Testis (tissue), 3 donors: ENCODE data around the gene GPR35. TPM values are rescaled to one million over a fixed set of nuclear protein-coding genes. Genes with fewer than 3 reads are reported as not detected.

Experiments
- DNase-seq: peaks from one replicate; pipeline ENCODE4 v3.0.0-alpha.2; 2019
- H3K27ac ChIP-seq, 2 donors: fragments of 200-600 bp; sonication (generic); one replicate each; pipeline ENCODE4 v1.5.1; 2019
- H3K27me3 ChIP-seq: fragments of 200-600 bp; sonication (generic); one replicate; pipeline ENCODE4 v1.5.1; 2019
- H3K36me3 ChIP-seq: fragments of 200-600 bp; sonication (generic); one replicate; pipeline ENCODE4 v1.5.1; 2017; ENCODE audit warnings: low read depth; ENCODE audit errors: missing control alignments
- H3K4me1 ChIP-seq: fragments of 200-600 bp; sonication (generic); one replicate; pipeline ENCODE4 v1.5.1; 2019
- H3K4me3 ChIP-seq, 2 donors: fragments of 200-600 bp; sonication (generic); one replicate each; pipeline ENCODE4 v1.5.1; 2017 to 2019
- H3K9me3 ChIP-seq: fragments of 200-600 bp; sonication (generic); one replicate; pipeline ENCODE4 v1.5.1; 2017
- POLR2A ChIP-seq: fragments of 450-650 bp; IDR thresholded peaks from one replicate; pipeline ENCODE4 v1.6.1; 2017; ENCODE audit warnings: antibody characterized with exemption, mild to moderate bottlenecking, moderate library complexity
- WGBS, 2 donors: methylation state at CpG; one replicate each; pipeline ENCODE4 v1.1.5; 2018; 5-methylcytosine and 5-hydroxymethylcytosine counted together
- intact Hi-C: fragments of 100-400 bp; cut with DNase I; formaldehyde crosslinking; loops from one replicate; pipeline ENCODE4 v1.15.1; 2023; ENCODE audit warnings: low total_unique reads
- polyA plus RNA-seq: library from polyadenylated mRNA; stranded (reverse); fragments of 350-450 nt; fragmentation: Illumina TruSeq; extraction: RNeasy Lipid Tissue Mini Kit (QIAGEN cat#74804); gene quantifications from one replicate; pipeline ENCODE4 v1.2.3, GENCODE V29; 2014; ENCODE audit warnings: low read depth, low replicate concordance; ENCODE audit not compliant: insufficient read depth
- total RNA-seq, 2 donors: library from RNA; depleted of rRNA; stranded (reverse); fragments of >200 nt; gene quantifications; one replicate each; pipeline ENCODE4 v1.2.3, GENCODE V29; 2016
- TF ChIP-seq, protein P1 (sequence below), 3 experiments: fragments of 450-650 bp in 2 of 3; fragments of 200-600 bp in 1 of 3; sonication (generic) in 1 of 3; IDR thresholded peaks; one replicate each; pipeline ENCODE4 v1.5.1; 2016 to 2019; ENCODE audit warnings: antibody characterized with exemption in 3 of 3, mild to moderate bottlenecking in 2 of 3, moderate library complexity in 1 of 3

GPR35 gene
- total and polyA plus RNA-seq, 3 donors from 2014 or later, result 3.1 to 11.5 (median 9.5) TPM

DNA sequence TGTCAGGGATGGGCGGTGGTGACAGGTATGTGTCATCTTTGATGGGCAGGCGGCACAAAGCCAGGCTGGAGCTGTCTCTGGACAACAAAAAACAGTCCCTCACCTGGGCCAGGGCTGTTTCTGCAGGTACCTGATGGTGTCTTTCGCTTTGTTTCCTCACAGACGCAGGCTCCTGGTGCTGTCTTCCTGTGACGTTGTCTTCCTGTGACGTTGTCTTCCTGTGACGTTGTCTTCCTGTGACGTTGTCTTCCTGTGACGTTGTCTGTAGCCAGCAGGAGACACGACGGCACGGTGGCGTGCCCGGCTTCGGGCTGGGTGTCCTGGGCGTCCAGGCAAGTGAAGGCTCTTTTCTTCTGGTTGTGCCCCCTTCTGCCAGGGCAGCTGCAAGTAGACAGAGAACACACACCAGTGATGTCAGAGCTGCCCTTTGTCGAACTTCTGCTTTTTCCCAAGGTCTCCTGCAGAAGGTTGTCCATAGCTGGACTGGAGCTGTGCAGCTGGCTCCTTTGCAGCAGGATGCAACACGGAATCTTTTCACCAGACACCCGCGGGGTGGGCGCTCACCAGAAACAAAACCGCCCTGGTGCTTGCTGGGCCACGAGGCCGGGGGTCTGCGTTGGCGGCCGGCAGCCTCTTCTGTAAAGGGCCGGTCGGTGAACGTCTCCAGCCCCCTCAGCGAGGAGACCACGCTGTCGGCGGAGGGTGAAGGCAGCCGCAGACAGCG, 21.1 kb downstream of the GPR35 start:
- Histone ChIP-seq H3K36me3 (no peaks in the 10 kb centered on the region), H3K27ac (no peak overlapping the region), H3K4me3 (no peak overlapping the region), H3K9me3 (no peaks in the 10 kb centered on the region), H3K27me3 (no peaks in the 10 kb centered on the region), H3K4me1 (no peaks in the 10 kb centered on the region)
- intact Hi-C loops, result no loop called here
- WGBS, 2 donors, result 87 to 91% methylated on average over 27 to 36 of the region's 36 CpGs
- TF ChIP-seq, protein P1, sequence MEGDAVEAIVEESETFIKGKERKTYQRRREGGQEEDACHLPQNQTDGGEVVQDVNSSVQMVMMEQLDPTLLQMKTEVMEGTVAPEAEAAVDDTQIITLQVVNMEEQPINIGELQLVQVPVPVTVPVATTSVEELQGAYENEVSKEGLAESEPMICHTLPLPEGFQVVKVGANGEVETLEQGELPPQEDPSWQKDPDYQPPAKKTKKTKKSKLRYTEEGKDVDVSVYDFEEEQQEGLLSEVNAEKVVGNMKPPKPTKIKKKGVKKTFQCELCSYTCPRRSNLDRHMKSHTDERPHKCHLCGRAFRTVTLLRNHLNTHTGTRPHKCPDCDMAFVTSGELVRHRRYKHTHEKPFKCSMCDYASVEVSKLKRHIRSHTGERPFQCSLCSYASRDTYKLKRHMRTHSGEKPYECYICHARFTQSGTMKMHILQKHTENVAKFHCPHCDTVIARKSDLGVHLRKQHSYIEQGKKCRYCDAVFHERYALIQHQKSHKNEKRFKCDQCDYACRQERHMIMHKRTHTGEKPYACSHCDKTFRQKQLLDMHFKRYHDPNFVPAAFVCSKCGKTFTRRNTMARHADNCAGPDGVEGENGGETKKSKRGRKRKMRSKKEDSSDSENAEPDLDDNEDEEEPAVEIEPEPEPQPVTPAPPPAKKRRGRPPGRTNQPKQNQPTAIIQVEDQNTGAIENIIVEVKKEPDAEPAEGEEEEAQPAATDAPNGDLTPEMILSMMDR (IDR thresholded peaks at IDR 0.05), result no peak
- no peak for TF ChIP-seq POLR2A
- DNase-seq, result no peak

DNA sequence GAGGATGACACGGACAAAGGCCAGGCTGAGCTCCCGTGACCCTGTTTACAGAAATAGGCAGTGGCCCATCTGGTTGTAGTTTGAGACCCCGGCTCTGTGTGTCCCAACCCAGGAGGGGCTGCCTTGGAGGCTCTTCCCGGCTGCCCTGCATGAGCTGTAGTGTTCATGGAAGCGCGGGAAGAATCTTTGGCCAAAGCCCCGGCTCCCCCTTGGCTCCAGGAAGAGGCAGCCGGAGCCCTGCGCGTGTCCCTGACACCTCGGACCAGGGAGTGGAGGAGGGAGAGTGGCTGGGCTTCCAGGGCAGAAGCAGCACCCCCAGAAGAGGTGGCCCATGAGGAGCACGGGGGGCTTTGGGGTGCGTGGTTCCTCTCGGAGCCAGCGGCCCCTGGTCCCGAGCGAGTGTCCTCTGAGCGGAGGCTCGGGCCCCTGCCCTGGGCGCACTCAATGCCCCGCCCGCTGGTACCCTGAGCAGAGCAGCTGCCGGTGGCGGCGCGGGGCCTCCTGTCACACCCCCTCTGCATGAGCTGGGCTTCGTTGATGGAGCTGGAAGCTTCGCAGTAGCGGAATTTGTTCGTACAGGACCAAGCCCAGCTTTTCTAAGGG, 21.7 kb downstream of the GPR35 start:
- H3K4me3 ChIP-seq, result no peak overlapping the region
- H3K4me1 ChIP-seq, result no peaks in the 10 kb centered on the region
- TF ChIP-seq POLR2A, result no peak
- TF ChIP-seq, protein P1 (IDR thresholded peaks at IDR 0.05), result no peak
- intact Hi-C loops, result no loop called here
- H3K9me3 ChIP-seq, result no peaks in the 10 kb centered on the region
- no peaks in the 10 kb centered on the region for H3K27me3 ChIP-seq
- H3K36me3 ChIP-seq, result no peaks in the 10 kb centered on the region
- no peak overlapping the region for H3K27ac ChIP-seq
- 68 to 91% methylated on average over 13 to 30 of the region's 30 CpGs for WGBS, 2 donors
- no peak for DNase-seq

DNA sequence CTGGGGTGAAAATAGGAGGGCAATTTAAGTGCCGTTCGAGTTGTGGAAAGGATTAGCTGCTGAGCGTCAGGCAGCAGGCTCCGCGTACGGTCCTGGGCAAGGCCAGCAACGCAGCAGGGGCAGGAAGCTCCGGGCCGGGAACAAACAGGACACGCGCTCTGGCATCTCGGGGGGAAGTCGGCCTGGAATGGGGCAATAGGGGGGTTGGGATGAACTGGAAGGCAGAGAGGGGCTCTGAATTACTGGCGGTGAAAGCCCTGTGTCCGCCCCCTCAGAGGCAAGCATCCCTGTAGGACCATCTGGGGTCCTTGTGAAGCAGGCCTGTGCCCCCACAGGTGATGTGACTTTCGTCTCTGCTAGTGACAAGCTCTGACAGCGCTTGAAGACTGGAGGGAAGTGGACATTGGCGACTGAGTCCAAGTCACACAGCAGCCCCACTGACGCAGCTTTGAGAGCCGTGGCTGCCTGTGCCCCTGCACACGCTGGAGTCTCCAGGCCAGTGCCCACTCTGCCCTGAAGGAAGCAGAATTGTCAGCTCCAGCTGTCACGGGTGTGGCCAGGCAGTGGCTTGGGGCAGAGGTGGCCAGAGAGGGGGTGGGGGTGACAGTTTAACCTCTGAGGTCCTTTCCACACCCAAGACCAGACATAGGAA, 22.3 kb downstream of the GPR35 start:
- H3K36me3 ChIP-seq, result no peaks in the 10 kb centered on the region
- H3K4me3 ChIP-seq, result no peak overlapping the region
- TF ChIP-seq, protein P1 (IDR thresholded peaks at IDR 0.05), result no peak
- TF ChIP-seq POLR2A, result no peak
- no peaks in the 10 kb centered on the region for H3K9me3 ChIP-seq
- H3K27ac ChIP-seq, result no peak overlapping the region
- WGBS, 2 donors, result 75 to 89% methylated on average over 16 to 22 of the region's 22 CpGs
- H3K27me3 ChIP-seq, result no peaks in the 10 kb centered on the region
- H3K4me1 ChIP-seq, result no peaks in the 10 kb centered on the region
- DNase-seq, result no peak
- intact Hi-C loops, result no loop called here

DNA sequence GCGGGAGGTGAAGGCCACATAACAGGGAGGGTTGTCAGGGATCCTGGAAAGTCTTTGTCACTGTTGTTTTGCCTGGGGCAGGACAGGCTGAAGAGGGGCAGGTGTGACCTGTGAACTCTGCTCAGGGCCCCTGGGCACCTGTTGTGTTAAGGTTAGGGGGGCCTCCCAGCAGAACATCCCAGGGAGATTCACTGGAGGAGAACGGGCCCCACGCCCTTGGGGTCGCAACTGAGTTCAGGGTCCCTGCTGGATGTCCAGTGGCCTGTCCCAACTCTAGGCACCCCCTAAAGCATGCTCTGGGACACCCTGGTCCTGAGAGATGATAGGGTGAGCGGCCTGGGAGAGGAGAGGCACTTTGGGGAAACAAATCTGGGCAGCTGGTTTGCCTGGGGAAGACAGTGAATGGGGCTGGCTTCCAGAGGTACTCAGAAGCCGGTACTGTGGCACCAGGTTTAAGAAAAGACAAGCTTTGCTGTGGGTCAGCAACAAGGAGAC, 22.9 kb downstream of the GPR35 start:
- H3K36me3 ChIP-seq, result no peaks in the 10 kb centered on the region
- intact Hi-C loops, result no loop called here
- TF ChIP-seq, protein P1 (IDR thresholded peaks at IDR 0.05), result no peak
- no peak for TF ChIP-seq POLR2A
- no peaks in the 10 kb centered on the region for H3K9me3 ChIP-seq
- WGBS, 2 donors, result 86 to 87% methylated on average over 6 of the region's 6 CpGs
- H3K4me1 ChIP-seq, result no peaks in the 10 kb centered on the region
- no peak overlapping the region for H3K4me3 ChIP-seq
- no peaks in the 10 kb centered on the region for H3K27me3 ChIP-seq
- no peak for DNase-seq
- H3K27ac ChIP-seq, result no peak overlapping the region
